Kasumi-1 (cell line): ENCODE measurements around the gene EYA2.
"Not testable (repeated sequence)": the region's sequence is repeated elsewhere in the genome, so short reads cannot be mapped to it uniquely, and the experiment has no call there.

Source experiments
- DNase-seq, 2 experiments: peaks; one replicate each; lab custom pipeline; 2025; lab: John Stamatoyannopoulos, UW

Gene EYA2

DNA sequence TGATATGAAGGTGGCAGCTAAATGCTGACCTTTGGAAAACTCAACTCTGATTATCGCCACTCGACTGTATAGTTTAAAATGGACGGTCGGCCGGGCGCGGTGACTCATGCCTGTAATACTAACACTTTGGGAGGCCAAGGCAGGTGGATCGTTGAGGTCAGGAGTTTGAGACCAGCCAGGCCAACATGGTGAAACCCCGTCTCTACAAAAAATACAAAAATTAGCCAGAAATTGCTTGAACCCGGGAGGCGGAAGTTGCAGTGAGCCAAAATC lies 310.1 kb downstream of the EYA2 start:
- DNase-seq, result not testable (repeated sequence)

DNA sequence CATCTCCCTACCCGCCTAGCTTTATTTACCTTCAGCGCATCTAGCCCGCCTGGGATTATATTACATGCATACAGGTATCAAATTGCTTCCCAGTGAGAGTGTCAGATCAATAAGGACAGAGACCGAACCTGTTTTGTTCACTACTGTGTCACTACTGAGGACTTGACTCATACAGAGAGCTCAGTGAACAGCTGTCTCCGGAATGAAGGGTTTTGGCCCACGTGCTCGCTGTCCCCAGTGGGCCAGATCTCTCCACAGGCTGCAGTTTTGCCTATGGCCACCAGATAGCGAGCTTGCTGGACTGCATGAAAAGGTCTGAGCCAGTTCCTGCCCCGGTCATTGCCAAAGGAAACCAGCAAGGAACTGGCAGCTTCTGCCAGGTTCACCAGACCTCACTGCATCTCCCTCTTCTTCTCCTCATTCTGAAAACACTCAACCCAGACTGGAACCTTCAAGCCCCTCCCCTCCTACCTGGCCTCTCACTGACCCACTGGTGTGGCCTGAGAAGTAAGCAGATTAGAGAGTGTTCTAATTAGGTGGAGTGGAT lies 311.0 kb downstream of the EYA2 start:
- DNase-seq, result peak in 1 of 2 experiments; percentile 18

DNA sequence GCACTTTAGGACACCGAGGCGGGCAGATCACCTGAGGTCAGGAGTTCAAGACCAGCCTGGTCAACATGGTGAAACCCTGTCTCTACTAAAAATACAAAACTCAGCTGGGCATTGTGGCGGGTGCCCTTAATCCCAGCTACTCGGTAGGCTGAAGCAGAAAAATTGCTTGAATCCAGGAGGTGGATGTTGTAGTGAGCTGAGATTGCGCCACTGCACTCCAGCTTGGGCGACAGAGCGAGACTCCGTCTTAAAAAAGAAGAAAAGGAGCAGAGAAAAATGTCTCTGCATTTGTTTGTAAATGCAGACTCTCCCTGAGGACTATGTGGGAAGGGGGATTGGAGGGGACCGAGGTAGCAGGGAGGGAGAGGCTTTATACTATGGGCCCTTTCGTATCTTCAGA lies 311.9 kb downstream of the EYA2 start:
- DNase-seq, result not testable (repeated sequence)

DNA sequence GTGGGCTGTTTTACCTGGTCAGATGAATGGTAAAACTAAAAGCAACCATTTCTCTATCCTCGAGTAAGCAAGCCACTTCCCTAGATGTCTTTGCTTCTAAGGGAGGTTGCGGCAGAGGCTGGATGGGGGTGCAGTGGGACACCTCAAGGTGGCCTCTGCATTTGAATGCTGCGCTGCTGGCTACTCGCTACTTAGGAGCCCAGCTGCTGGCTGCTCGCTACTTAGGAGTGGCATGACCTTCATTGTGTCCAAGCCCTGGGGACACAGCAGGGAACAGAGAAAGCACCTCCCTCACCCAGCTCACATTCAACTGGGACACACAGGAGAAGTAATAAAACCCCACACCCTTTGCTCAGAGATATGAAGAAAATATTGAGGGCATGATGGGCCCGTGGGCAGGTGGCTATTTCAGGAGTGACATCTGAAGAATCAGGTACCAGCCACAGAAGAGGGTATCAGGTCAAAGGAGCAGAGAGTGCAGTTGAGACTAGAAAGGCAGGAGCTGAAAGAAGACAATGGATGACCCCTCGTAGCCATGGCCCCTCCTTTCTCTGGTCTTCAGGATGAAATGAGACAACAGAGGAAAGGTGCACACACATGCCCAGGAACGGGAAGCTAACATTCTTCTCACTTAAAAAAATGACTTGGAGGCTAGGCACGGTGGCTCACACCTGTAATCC lies 312.5 kb downstream of the EYA2 start:
- no peak for DNase-seq

DNA sequence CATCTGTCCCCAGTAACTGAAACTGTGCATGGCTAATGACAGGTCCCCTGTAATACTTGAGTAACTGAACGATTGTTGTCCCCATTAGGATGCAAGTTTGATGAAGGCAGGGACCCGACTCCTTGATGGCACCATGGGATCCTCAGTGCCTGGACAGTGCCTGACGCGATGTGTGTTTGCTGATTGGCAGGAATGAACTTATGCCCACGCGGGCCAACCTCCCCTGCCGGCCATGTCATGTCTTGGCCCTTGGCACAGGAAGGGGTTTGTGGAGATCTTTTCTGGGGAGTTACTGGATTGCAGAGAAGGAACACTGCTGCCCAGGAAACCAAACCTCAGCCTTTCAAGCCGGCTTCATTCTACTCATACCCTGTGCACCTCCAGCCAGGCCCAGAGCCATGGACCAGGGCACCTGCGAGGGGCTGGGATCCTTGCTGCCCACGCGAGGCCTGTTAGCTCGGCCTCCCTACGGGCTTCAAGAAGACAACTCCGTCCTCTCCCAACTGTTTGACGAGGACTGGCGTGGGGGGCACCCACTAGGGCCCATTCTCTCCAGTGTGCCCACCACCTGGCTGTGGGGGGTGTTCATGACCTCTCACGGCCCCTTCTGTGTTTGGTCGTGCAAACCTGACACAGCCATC lies 314.0 kb downstream of the EYA2 start:
- DNase-seq, result no peak

DNA sequence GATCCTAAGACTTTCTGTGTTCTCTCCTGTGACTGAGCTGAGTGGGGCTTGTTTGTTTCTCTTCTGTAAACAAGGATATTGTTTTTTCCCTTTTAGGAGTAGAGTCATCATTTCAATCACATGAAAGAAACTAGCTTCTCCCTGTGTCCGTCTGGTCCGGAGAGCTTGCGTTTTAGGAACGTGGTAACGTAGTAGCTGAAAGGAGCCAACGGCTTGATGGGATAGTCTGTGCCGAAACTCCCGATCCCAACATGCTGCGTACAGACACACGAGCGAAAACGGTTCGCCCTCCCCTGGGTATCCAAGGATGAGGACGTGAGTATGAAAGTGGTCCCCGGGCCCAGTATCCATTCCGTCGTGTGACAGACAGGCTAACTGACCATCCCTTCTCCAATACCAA lies 315.3 kb downstream of the EYA2 start:
- no peak for DNase-seq

DNA sequence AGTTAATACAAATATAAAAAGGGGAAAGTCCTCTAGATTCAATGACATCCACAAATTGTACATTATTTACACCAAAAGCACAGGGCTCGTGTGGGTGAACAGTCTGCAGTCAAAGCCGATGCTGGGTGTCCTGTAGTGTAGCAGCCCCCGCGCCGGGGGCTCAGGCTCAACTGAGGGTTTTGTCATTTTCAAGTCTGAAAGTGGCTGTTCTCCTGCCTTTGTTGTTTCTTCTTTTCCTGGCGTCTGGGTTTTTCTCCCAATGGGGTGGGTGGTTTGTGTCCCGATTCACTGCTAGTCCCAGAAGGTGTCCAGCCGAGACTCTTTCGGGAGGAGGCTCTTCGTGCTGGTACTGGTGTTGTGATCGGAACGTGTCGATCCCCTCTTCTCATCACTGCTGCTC lies 315.8 kb downstream of the EYA2 start:
- DNase-seq, result no peak

DNA sequence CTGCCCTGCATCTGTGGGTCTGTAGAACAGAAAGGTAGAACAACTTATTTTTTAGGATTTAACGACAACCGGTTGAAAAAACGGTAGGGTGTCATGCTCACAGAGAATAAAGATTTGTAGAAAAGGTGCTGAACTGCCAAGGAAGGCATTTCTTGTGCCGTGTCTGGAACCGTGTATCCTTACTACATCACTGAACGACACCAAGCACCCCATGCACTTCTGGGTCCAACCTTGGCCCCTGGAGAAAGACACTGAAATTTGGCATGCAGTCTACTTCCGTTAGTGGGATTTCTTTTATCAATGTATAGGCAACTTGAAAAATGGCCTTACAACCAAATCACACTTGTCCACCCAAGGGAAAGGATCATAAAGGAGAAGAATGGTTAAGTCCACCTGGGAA lies 316.4 kb downstream of the EYA2 start:
- no peak for DNase-seq

DNA sequence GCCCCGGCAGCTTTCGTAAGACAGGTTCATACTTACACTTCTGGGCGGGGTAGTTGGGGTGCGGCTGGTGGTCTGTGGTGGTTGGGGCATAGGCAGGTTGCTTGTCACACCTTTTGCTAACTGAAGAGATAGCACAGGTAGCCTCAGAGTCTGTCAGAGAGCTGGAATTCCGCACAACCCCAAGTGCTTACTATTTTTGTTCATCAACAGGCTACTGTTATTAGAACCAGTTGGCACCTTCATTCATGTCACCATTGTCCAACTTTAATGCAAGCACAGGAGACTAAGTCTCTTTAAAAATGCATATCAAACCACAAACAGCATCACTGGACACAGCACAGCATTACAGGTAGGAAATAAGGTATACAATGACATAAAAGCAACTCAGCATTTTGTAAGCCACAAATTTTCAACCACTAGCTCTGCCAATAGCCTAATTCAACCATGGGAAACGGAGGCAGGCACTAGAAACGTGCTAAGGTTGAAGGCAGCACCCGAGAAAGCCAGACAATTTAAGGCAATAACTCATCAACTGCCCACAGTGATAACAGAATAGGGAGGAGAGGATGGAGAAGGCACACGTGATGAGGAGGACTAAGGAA lies 318.1 kb downstream of the EYA2 start:
- DNase-seq, result no peak

DNA sequence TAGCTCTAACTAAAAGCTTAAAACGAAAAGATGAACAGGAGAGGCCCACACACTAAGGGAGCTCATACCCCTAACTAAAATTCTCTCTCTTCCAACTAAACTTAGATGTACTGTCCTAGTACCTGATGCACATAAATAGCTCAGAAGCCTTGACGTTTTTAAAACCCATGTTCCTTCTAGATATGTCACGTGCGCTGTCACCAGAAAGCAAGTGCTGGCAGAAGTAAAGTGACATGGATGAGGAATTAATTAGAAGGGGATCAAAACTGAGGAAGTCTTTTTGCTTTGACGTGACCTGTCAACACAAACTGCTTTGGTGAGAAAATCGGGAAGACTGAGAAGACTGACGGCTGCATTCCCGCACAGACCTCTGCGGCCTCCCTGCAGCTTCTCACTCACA lies 319.3 kb downstream of the EYA2 start:
- DNase-seq, result no peak

DNA sequence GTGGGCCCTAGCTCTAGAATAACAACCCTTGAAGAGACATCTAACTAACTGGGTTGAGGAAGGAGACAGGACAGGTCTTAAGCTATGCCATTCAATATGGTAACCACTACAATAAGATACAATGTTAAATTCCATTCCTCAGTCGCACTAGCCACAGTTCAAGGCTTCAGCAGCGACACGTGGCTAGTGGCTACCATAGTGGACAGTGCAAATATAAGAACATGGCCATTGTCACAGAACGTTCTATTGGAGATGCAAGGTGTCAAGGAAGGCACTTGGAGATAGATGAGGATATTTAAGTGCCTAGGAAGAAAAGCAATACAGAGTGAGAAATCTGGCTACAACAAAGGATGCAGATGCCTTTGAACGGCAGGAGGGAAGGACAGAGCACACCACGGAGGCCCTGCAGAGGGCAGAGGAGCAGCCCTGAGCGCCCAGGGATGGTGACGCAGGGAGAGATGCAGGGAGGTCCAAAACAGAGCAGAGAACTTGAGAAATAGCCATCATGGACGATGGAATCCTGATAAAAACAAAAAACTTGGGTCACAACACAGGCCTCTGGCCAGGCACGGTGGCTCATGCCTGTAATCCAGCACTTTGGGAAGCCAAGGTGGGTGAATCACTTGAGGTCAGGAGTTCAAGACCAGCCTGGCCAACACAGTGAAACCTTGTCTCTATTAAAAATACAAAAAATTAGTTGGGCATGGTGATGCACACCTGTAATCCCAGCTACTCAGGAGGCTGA lies 321.2 kb downstream of the EYA2 start:
- no peak for DNase-seq

DNA sequence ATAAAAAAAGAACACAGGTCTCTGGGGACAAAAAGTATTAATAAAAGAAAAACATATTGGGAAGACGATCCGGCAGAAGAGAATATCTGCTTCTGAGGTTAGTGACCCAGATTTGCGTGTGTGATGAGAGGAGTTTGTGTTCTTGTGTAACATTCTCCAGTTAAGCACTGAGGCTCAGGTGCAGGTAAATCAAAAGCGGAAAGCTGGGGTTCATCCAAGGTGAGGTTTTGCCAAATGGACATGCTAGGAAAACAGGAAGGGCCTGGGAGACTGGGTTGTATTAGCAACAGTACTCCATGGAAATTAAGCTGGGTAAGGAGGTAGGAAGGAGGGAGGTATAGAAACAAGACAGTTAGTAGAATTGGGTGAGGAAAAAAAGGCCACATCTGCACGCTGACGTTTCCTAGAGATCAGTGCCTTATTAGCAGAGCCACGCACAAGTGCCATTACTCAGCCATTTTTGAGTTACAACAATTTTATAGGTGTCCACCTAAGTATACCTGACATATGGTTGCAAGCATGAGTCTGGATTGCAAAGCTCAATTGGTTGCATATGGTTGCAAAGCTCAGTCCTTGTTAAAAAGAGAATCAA lies 322.3 kb downstream of the EYA2 start:
- no peak for DNase-seq

DNA sequence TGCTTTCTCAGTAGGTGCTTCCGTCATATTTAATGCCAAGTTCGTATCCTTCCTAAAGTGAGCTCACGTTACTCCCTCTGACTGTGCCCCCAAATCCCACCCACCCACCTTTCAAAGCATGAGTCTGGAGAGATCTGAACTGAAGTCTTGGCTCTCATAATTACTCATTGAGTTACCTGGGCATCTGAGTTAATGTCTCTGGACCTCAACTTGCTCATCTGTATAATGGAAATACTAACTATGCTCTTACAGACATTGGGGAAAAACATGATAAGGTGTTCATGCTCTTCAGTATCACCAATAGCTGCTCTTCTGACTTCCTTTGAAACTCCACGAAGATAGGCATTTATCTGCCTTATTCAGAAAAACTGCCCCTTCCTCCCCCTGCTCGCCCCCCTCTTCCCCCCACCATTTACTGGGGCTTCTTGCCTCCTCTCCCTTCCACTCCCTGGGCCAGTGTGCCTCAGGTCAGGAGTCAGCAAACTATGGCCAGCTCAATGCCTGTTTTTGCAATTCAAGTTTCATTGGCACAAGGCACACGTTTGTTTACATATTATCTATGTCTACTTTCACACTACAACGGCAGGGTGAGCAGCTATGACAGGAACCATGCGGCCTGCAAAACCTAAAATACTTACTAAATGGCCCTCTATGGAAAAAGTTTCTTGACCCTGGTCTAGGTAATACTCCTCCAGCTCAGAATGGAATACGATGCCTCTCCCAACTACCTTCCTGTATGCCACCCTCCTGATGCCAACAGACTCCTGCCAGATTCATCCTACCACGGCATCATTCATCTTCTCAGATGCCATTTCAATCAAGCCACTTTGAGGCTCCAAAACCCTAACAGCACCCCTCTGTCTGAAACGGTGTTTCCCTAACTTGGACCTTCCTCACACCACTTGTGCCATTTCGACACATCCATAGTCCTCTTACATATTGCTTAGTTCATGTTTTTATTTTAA lies 323.1 kb downstream of the EYA2 start:
- DNase-seq, result no peak

DNA sequence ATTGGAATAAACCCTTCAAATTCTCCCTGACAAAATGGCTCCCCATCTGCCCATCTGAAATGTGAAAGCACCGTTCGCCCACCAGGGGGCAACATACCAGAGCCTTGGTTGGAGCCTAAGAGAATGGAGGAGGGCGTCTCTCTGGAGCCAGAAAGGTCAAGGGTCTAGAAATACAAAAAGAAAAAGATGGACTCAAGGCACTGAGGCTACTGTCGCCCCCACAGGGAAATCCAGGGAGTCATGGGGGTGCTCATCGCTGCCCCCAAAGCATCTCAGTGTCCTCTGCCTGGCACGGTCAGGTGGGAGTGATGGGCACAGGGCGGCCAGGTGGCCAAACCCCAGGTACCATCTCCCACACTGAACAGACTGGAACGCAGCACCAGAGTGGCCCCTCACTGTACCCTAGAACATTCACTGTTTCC lies 325.5 kb downstream of the EYA2 start:
- DNase-seq, result peak; percentile 20 to 54

DNA sequence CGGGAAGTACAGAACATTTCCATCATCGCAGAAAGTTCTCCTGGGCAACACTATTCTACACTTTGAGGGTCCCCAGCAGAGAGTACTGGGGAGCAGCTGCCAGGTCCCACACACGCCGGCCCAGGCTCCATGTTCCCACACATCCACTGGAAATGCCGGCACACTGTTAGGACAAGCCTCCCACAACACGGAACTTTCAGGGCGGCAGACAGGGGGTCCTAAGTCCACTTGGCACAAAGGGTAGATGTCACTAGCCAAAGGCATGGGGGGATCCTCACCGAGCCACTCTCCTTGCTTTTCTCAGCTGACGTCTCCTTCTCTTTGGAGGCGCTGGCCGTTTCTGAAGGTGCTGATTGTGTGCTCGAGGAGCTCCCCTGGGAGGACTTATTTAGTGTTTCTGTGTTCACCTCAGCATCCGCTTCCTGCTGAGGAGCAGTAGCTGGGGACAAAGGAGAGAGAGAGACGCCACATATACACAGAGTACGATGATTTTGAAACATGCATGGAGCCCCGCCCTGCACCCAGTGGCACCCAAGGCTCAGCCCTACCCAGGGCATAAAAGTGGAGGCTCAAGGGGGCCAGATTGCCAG lies 326.5 kb downstream of the EYA2 start:
- no peak for DNase-seq

DNA sequence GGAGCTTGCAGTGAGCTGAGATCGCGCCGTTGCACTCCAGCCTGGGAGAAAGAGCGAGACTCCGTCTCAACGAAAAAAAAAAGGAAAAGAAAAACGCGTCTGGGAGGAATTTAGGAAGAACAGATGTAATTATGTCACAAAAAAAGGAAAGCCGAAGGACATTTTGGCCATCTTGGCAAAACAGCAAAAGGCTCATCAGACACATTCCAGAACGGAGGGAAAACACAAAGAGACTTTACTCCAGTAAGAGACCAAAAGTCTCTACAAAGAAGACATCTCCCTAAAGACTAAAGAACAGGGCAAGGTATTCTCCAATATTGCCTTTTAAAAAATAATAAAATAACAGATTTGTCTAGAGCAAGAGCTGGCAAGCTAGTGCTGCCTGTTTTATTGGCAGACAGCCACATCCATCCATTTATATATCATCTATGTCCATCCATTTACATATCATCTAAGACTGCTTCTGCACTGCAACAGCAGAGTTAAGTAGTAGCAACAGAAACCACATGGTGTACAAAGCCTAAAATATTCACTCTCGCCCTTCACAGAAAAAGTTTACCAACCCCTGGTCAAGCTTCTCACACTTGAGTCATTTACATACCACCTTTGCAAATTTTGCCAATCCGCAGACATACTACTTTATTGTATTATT lies 328.0 kb downstream of the EYA2 start:
- no peak for DNase-seq

DNA sequence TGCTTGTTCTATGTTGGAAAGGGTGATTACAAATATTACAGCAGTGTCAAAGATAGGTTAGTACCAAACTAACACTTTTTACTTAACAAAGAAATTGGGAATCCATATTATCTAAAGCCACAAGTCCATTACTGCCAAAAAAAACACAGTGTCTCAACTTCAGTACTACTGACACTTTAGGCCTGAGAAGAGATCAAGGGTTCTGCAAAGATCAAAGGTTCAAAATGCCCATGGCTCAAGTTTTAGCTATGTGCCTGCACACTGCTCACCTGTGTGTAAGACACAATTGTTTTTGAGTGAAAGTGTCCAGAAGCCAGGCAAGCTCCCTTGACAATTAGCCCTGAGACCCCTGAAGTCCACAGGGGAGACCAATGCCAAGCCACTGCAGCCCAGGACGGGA lies 329.3 kb downstream of the EYA2 start:
- no peak for DNase-seq

DNA sequence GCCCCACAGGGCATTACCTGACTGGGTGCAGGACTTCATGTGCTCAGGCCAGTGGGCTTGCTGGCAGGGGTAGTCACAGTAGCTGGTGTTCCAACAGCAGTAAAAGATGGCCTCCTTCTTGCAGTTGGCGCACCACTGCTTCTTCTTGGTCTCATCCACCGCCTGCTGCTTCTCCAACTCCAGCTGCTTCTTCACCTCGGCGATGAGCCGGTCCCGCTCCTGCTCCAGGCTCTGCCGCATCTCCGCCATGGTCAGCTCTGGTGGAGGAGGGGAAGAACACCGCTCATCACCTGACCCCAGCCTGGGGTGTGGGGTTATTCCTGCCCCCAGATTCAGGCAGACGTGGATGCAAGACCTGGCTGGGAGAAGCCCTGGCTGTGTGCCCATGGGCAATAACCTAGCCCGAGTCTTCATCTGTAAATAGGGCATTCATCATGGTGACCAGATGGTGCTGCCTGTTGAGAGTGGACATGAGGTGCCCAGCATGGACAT lies 329.7 kb downstream of the EYA2 start:
- DNase-seq, result no peak

DNA sequence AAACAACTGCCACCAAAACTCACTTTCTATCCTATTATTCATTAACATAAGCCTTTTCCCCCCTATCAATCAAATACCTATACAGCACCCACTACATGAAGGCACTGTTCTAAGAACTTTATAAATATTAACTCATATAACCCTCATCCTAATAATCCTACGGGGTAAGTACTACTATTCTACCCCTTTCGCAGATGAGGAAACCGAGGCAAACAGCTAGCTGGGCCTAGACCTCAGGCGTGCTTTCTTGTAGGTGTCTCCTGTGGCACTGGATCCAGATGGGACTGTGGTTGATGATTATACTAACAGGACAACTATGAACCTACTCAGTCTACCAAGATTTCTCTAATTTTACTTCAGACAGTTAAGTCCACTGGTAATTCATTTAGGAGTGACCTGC lies 330.2 kb downstream of the EYA2 start:
- no peak for DNase-seq

DNA sequence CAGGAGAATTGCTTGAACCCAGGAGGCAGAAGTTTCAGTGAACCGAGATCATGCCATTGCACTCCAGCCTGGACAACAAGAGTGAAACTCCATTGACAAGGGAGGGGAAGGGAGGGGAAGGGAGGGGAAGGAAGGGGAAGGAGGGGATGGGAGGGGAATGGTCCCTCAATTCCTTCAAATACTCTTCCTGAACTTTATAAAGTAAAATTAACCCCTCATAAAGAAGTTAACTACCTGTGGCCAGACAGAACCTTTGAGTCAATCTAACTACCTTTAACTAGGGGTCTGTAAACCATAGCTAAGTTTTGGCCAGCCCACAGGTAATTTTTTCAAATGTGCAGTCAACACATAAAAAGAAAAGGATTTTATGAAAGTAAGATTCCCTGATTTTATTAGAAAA lies 330.8 kb downstream of the EYA2 start:
- DNase-seq, result no peak
